Measurements from ENCODE around the gene MS4A4E.
"Not testable (repeated sequence)": the region's sequence is repeated elsewhere in the genome, so short reads cannot be mapped to it uniquely, and the experiment has no call there.

- TF ChIP-seq CTCF, POLR2A (IDR thresholded peaks at IDR 0.05): not testable (repeated sequence)
Measured at GRCh38 chr11:60188481-60188880, 54.5 kb downstream of the MS4A4E start.
